ENCODE results near the gene SLC38A3. TPM values are rescaled to one million over a fixed set of nuclear protein-coding genes. Genes with fewer than 3 reads are reported as not detected.

SLC38A3 gene
- total RNA-seq (ENCODE audit: low replicate concordance): 0.27 TPM in 1 of 2 replicates, not detected in the other

- no peak for DNase-seq (ENCODE audit: low read depth)
- no peak for TF ChIP-seq CTCF (IDR thresholded peaks at IDR 0.05; ENCODE audit: insufficient read depth, low read length)
- H3K4me3 ChIP-seq (ENCODE audit: low read depth, low read length): peak within 1 kb of the TSS; percentile 38
Measured at GRCh38 chr3:50204804-50205412, at the start of gene SLC38A3. SLC38A3 (plus strand) TSS chr3:50205271; CDS start chr3:50214200, 8,929 bp downstream.

- no peak for DNase-seq (ENCODE audit: low read depth)
- H3K4me3 ChIP-seq (ENCODE audit: low read depth, low read length): peak overlapping the region; percentile 70
Measured at GRCh38 chr3:50155491-50155878, 49.6 kb upstream of the SLC38A3 start.

GRCh38 chr3:50155891-50156290 is 49.2 kb upstream of the SLC38A3 start:
- H3K4me3 ChIP-seq (ENCODE audit: low read depth, low read length): peak overlapping the region; percentile 70
- TF ChIP-seq CTCF (IDR thresholded peaks at IDR 0.05; ENCODE audit: insufficient read depth, low read length): no peak
- DNase-seq (ENCODE audit: low read depth): no peak

More at GRCh38 chr3:50155491-50155878, 49.6 kb upstream of the SLC38A3 start:
- TF ChIP-seq CTCF (IDR thresholded peaks at IDR 0.05; ENCODE audit: insufficient read depth, low read length): no peak

- peak; percentile 26 for DNase-seq (ENCODE audit: low read depth)
- peak overlapping the region; percentile 70 for H3K4me3 ChIP-seq (ENCODE audit: low read depth, low read length)
- no peak for TF ChIP-seq CTCF (IDR thresholded peaks at IDR 0.05; ENCODE audit: insufficient read depth, low read length)
Measured at GRCh38 chr3:50156549-50157493, 48.2 kb upstream of the SLC38A3 start.

- no peak for TF ChIP-seq CTCF (IDR thresholded peaks at IDR 0.05; ENCODE audit: insufficient read depth, low read length)
- peak; percentile 33 for DNase-seq (ENCODE audit: low read depth)
- H3K4me3 ChIP-seq (ENCODE audit: low read depth, low read length): no peak overlapping the region
Measured at GRCh38 chr3:50157827-50158529, 47.1 kb upstream of the SLC38A3 start.

- TF ChIP-seq CTCF (IDR thresholded peaks at IDR 0.05; ENCODE audit: insufficient read depth, low read length): no peak
- DNase-seq (ENCODE audit: low read depth): no peak
- H3K4me3 ChIP-seq (ENCODE audit: low read depth, low read length): no peak overlapping the region
Measured at GRCh38 chr3:50158530-50159146, 46.4 kb upstream of the SLC38A3 start.
